Epithelial cell of proximal tubule (primary cell): ENCODE results near the gene TRAF3. TPM values are rescaled to one million over a fixed set of nuclear protein-coding genes. Genes with fewer than 3 reads are reported as not detected.

Source experiments
- DNase-seq: peaks from one replicate; pipeline ENCODE4 v3.0.0-alpha.2; 2011; ENCODE audit warnings: low read depth
- H3K4me3 ChIP-seq: 2 replicates; pipeline ENCODE4 v1.5.1; 2011; ENCODE audit warnings: low read depth, mild to moderate bottlenecking, low read length
- CTCF ChIP-seq: conservative IDR thresholded peaks from 2 replicates; pipeline ENCODE4 v1.5.1; 2012; ENCODE audit warnings: low read depth, mild to moderate bottlenecking, low read length
- total RNA-seq: library from RNA; depleted of rRNA; stranded (reverse); fragments of >200 nt; gene quantifications from 2 replicates; pipeline ENCODE4 v1.2.3, GENCODE V29; 2015

The TRAF3 gene
- total RNA-seq, 1 donor from 2014 or later = 21.9 TPM

- H3K4me3 ChIP-seq = no peak overlapping the region
- no peak for TF ChIP-seq CTCF
- DNase-seq = no peak
Observed at GRCh38 chr14:102807013-102807406, 29.8 kb downstream of the TRAF3 start.

GRCh38 chr14:102809870-102810269 lies 32.6 kb downstream of the TRAF3 start:
- DNase-seq = no peak
- TF ChIP-seq CTCF = no peak
- no peak overlapping the region for H3K4me3 ChIP-seq

GRCh38 chr14:102810523-102810922 lies 33.3 kb downstream of the TRAF3 start:
- no peak for TF ChIP-seq CTCF
- H3K4me3 ChIP-seq = no peak overlapping the region
- no peak for DNase-seq

- no peak overlapping the region for H3K4me3 ChIP-seq
- DNase-seq = no peak
- TF ChIP-seq CTCF = no peak
Observed at GRCh38 chr14:102811254-102811963, 34.2 kb downstream of the TRAF3 start.

- no peak overlapping the region for H3K4me3 ChIP-seq
- TF ChIP-seq CTCF = no peak
- no peak for DNase-seq
Observed at GRCh38 chr14:102811971-102812370, 34.7 kb downstream of the TRAF3 start.

- no peak for DNase-seq
- H3K4me3 ChIP-seq = no peak overlapping the region
- no peak for TF ChIP-seq CTCF
Observed at GRCh38 chr14:102813691-102814090, 36.4 kb downstream of the TRAF3 start.

- no peak for DNase-seq
- TF ChIP-seq CTCF = no peak
- no peak overlapping the region for H3K4me3 ChIP-seq
Observed at GRCh38 chr14:102817318-102817717, 40.1 kb downstream of the TRAF3 start.
